ENCODE measurements around the gene ZC3H18.

GRCh38 chr16:88629835-88630234 is 59.6 kb downstream of the ZC3H18 start:
- TF ChIP-seq CTCF (conservative IDR thresholded peaks at IDR 0.05) (no peak), EZH2 (IDR thresholded peaks at IDR 0.05; ENCODE audit: low read depth) (no peak)
